Measurements from ENCODE around the gene DDO. TPM values are rescaled to one million over a fixed set of nuclear protein-coding genes. Genes with fewer than 3 reads are reported as not detected.

Gene DDO
- total and polyA plus RNA-seq, 2 donors (not counting 3 experiments of a cell fraction or from before 2014, with no cell fraction given): not detected

DNA sequence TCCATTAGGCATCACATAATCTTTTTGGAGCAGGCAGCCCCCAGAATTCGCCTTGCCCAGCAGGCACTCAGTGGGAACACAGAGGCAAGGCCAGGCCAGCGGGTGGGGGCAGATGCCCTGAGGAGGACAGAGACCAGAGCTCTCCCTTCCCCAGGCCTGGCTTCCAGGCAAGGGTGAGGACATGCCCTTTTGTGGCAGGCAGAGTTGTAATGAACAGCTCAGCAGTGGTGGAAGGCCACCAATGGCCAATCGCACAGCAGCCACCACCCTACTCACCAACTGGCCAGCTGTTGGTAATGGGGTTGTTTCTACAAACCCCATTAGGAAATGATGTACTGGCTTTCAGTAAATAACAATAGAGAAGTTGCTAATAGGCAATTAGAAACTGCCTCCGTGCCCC is 15.4 kb upstream of the DDO start:
- FAIRE-seq (no peak), DNase-seq (ENCODE audit: low read depth, low spot score) (no peak)
- H3K36me3 ChIP-seq (ENCODE audit: control insufficient read depth in 2 of 2, extremely low read depth in 1 of 2, insufficient read depth in 2 of 2, low read length in 2 of 2): no peaks in the 10 kb centered on the region
- no peaks in the 10 kb centered on the region for H3K4me1 ChIP-seq (ENCODE audit: control insufficient read depth, extremely low read depth, insufficient read depth, low read length)
- H3K27me3 ChIP-seq (ENCODE audit: control insufficient read depth in 2 of 2, insufficient read depth in 2 of 2, low read length in 2 of 2): peaks cover 3% of the 10 kb centered on the region in 2 experiments
- intact Hi-C loops (cut with micrococcal nuclease) (no loop called here), dilution Hi-C loops (cut with MboI; ENCODE audit: extremely low pct_ligation_motif_present, low sequenced_read_pairs) (no loop called here)
- no peak overlapping the region for H2AFZ ChIP-seq (ENCODE audit: low read depth, low read length)
- POLR2A ChIA-PET: no interaction called here
- no peak overlapping the region for H3K27ac ChIP-seq (ENCODE audit: insufficient read depth, low read depth, low read length)
- no peaks in the 10 kb centered on the region for H3K9me3 ChIP-seq (replicated peaks; ENCODE audit: control insufficient read depth, insufficient read depth, low read length)
- no peak overlapping the region for H3K4me3 ChIP-seq (replicated peaks in 1 of 3; ENCODE audit: insufficient read depth in 1 of 3, low read depth in 1 of 3, low read length in 3 of 3)
- no TSS peak for BruUV-seq (replicated peaks)
- no peak overlapping the region for H3K9ac ChIP-seq (replicated peaks; ENCODE audit: extremely low read depth, insufficient read depth, low read length)
- CTCF ChIA-PET: no interaction called here
- H3K9me1 ChIP-seq (replicated peaks; ENCODE audit: control insufficient read depth, extremely low read depth, insufficient read depth, low read length): no peaks in the 10 kb centered on the region
- H3K79me2 ChIP-seq (ENCODE audit: control insufficient read depth, insufficient read depth, low read length): no peaks in the 10 kb centered on the region
- no peak overlapping the region for H3K4me2 ChIP-seq (ENCODE audit: insufficient read depth, low read length)
- TF ChIP-seq POLR2AphosphoS5 (IDR thresholded peaks at IDR 0.05; ENCODE audit: insufficient read depth, low read depth, low read length) (no peak), EZH2 (IDR thresholded peaks at IDR 0.05; ENCODE audit: borderline replicate concordance, low read depth, low read length, severe bottlenecking) (no peak), MYC (IDR thresholded peaks at IDR 0.05; ENCODE audit: low read depth, low read length) (no peak)
- H4K20me1 ChIP-seq (replicated peaks; ENCODE audit: control insufficient read depth, extremely low read depth, insufficient read depth, low read length): no peaks in the 10 kb centered on the region

- Histone ChIP-seq H3K9ac (replicated peaks; ENCODE audit: extremely low read depth, insufficient read depth, low read length) (no peak overlapping the region), H3K4me3 (replicated peaks in 1 of 3; ENCODE audit: insufficient read depth in 1 of 3, low read depth in 1 of 3, low read length in 3 of 3) (no peak overlapping the region), H4K20me1 (replicated peaks; ENCODE audit: control insufficient read depth, extremely low read depth, insufficient read depth, low read length) (no peaks in the 10 kb centered on the region), H2AFZ (ENCODE audit: low read depth, low read length) (no peak overlapping the region), H3K36me3 (ENCODE audit: control insufficient read depth in 2 of 2, extremely low read depth in 1 of 2, insufficient read depth in 2 of 2, low read length in 2 of 2) (no peaks in the 10 kb centered on the region), H3K4me1 (ENCODE audit: control insufficient read depth, extremely low read depth, insufficient read depth, low read length) (no peaks in the 10 kb centered on the region), H3K27me3 (ENCODE audit: control insufficient read depth in 2 of 2, insufficient read depth in 2 of 2, low read length in 2 of 2) (peaks cover 3 to 5% of the 10 kb centered on the region in 2 experiments), H3K79me2 (ENCODE audit: control insufficient read depth, insufficient read depth, low read length) (no peaks in the 10 kb centered on the region), H3K4me2 (ENCODE audit: insufficient read depth, low read length) (no peak overlapping the region), H3K27ac (ENCODE audit: insufficient read depth, low read depth, low read length) (no peak overlapping the region), H3K9me1 (replicated peaks; ENCODE audit: control insufficient read depth, extremely low read depth, insufficient read depth, low read length) (no peaks in the 10 kb centered on the region), H3K9me3 (replicated peaks; ENCODE audit: control insufficient read depth, insufficient read depth, low read length) (no peaks in the 10 kb centered on the region)
- dilution Hi-C loops (cut with MboI; ENCODE audit: extremely low pct_ligation_motif_present, low sequenced_read_pairs): no loop called here
- intact Hi-C loops (cut with micrococcal nuclease): no loop called here
- TF ChIP-seq MYC (IDR thresholded peaks at IDR 0.05; ENCODE audit: low read depth, low read length) (no peak), POLR2AphosphoS5 (IDR thresholded peaks at IDR 0.05; ENCODE audit: insufficient read depth, low read depth, low read length) (no peak), MAX (IDR thresholded peaks at IDR 0.05; ENCODE audit: insufficient read depth, insufficient read length) (no peak), POLR2A (IDR thresholded peaks at IDR 0.05; ENCODE audit: low read depth, low read length) (no peak), EZH2 (IDR thresholded peaks at IDR 0.05; ENCODE audit: borderline replicate concordance, low read depth, low read length, severe bottlenecking) (no peak), GATA2 (IDR thresholded peaks at IDR 0.05; ENCODE audit: insufficient read depth, insufficient read length, low read depth, low read length) (no peak), CTCF (IDR thresholded peaks at IDR 0.05; ENCODE audit: extremely low read depth in 1 of 2, insufficient read depth in 1 of 2, low read depth in 1 of 2, low read length in 2 of 2) (no peak), JUN (IDR thresholded peaks at IDR 0.05; ENCODE audit: borderline replicate concordance, insufficient read depth, insufficient read length, low read depth) (no peak), FOS (IDR thresholded peaks at IDR 0.05; ENCODE audit: borderline replicate concordance, insufficient read depth, low read length) (no peak)
- ChIA-PET CTCF (no interaction called here), POLR2A (no interaction called here)
- no TSS peak for BruUV-seq (replicated peaks)
- FAIRE-seq (no peak), DNase-seq (ENCODE audit: low read depth, low spot score) (no peak)
Measured at GRCh38 chr6:110430236-110430635, 14.9 kb upstream of the DDO start.
